Measurements from ENCODE around the gene ACOX2. TPM values are rescaled to one million over a fixed set of nuclear protein-coding genes. Genes with fewer than 3 reads are reported as not detected.

ACOX2 gene
- total and polyA plus RNA-seq, 2 of the 8 experiments (the other 6 are each of a cell fraction or from before 2014, with no cell fraction given): 3.2 to 9.2 TPM

DNA sequence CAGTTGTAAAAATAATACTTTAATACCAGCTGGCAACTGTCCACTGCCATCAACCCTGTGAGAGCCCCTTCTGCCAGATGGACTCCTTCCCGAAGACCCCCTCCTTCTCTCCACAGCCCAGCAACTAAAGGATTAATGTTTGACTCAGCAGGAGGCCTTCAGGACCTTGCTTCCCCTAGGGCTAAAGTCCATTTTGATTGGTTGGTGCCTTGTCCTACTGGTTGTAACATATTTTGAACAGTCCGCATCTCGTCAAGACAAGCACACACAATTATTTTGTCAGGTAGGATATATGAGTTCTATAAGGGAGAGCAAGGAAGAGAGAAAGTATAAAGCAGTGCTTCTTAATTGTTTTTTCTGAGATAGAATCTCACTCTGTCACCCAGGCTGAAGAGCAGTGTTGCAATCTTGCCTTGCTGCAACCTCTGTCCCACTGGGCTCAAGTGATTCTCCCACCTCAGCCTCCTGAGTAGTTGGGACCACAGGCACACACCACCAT is 18.6 kb downstream of the ACOX2 start (continued):
- TF ChIP-seq, protein P1, sequence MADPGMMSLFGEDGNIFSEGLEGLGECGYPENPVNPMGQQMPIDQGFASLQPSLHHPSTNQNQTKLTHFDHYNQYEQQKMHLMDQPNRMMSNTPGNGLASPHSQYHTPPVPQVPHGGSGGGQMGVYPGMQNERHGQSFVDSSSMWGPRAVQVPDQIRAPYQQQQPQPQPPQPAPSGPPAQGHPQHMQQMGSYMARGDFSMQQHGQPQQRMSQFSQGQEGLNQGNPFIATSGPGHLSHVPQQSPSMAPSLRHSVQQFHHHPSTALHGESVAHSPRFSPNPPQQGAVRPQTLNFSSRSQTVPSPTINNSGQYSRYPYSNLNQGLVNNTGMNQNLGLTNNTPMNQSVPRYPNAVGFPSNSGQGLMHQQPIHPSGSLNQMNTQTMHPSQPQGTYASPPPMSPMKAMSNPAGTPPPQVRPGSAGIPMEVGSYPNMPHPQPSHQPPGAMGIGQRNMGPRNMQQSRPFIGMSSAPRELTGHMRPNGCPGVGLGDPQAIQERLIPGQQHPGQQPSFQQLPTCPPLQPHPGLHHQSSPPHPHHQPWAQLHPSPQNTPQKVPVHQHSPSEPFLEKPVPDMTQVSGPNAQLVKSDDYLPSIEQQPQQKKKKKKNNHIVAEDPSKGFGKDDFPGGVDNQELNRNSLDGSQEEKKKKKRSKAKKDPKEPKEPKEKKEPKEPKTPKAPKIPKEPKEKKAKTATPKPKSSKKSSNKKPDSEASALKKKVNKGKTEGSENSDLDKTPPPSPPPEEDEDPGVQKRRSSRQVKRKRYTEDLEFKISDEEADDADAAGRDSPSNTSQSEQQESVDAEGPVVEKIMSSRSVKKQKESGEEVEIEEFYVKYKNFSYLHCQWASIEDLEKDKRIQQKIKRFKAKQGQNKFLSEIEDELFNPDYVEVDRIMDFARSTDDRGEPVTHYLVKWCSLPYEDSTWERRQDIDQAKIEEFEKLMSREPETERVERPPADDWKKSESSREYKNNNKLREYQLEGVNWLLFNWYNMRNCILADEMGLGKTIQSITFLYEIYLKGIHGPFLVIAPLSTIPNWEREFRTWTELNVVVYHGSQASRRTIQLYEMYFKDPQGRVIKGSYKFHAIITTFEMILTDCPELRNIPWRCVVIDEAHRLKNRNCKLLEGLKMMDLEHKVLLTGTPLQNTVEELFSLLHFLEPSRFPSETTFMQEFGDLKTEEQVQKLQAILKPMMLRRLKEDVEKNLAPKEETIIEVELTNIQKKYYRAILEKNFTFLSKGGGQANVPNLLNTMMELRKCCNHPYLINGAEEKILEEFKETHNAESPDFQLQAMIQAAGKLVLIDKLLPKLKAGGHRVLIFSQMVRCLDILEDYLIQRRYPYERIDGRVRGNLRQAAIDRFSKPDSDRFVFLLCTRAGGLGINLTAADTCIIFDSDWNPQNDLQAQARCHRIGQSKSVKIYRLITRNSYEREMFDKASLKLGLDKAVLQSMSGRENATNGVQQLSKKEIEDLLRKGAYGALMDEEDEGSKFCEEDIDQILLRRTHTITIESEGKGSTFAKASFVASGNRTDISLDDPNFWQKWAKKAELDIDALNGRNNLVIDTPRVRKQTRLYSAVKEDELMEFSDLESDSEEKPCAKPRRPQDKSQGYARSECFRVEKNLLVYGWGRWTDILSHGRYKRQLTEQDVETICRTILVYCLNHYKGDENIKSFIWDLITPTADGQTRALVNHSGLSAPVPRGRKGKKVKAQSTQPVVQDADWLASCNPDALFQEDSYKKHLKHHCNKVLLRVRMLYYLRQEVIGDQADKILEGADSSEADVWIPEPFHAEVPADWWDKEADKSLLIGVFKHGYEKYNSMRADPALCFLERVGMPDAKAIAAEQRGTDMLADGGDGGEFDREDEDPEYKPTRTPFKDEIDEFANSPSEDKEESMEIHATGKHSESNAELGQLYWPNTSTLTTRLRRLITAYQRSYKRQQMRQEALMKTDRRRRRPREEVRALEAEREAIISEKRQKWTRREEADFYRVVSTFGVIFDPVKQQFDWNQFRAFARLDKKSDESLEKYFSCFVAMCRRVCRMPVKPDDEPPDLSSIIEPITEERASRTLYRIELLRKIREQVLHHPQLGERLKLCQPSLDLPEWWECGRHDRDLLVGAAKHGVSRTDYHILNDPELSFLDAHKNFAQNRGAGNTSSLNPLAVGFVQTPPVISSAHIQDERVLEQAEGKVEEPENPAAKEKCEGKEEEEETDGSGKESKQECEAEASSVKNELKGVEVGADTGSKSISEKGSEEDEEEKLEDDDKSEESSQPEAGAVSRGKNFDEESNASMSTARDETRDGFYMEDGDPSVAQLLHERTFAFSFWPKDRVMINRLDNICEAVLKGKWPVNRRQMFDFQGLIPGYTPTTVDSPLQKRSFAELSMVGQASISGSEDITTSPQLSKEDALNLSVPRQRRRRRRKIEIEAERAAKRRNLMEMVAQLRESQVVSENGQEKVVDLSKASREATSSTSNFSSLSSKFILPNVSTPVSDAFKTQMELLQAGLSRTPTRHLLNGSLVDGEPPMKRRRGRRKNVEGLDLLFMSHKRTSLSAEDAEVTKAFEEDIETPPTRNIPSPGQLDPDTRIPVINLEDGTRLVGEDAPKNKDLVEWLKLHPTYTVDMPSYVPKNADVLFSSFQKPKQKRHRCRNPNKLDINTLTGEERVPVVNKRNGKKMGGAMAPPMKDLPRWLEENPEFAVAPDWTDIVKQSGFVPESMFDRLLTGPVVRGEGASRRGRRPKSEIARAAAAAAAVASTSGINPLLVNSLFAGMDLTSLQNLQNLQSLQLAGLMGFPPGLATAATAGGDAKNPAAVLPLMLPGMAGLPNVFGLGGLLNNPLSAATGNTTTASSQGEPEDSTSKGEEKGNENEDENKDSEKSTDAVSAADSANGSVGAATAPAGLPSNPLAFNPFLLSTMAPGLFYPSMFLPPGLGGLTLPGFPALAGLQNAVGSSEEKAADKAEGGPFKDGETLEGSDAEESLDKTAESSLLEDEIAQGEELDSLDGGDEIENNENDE (IDR thresholded peaks at IDR 0.05; ENCODE audit: insufficient replicate concordance, low read length): no peak
- TF ChIP-seq POU5F1 (IDR thresholded peaks at IDR 0.05; ENCODE audit: low read depth, low read length): no peak
- TF ChIP-seq BCL11A (IDR thresholded peaks at IDR 0.05; ENCODE audit: low read depth in 2 of 2, low read length in 2 of 2): no peak
- no peak for TF ChIP-seq JUND (IDR thresholded peaks at IDR 0.05; ENCODE audit: low read length)
- TF ChIP-seq ATF2 (IDR thresholded peaks at IDR 0.05; ENCODE audit: low read length): no peak
- TF ChIP-seq TAF7 (optimal IDR thresholded peaks at IDR 0.05; ENCODE audit: borderline replicate concordance, low read depth, low read length): no peak
- no peak for TF ChIP-seq NANOG (IDR thresholded peaks at IDR 0.05; ENCODE audit: insufficient read depth, low read depth, low read length, poor library complexity, severe bottlenecking)
- TF ChIP-seq EGR1 (IDR thresholded peaks at IDR 0.05; ENCODE audit: borderline replicate concordance, low read depth, low read length): no peak
- no peak for TF ChIP-seq POLR2AphosphoS5 (IDR thresholded peaks at IDR 0.05; ENCODE audit: low read depth, low read length)

Measured in H1 (cell line).